ENCODE data around the gene UXT. TPM values are rescaled to one million over a fixed set of nuclear protein-coding genes. Genes with fewer than 3 reads are reported as not detected.

UXT gene
- total RNA-seq, 4 donors from 2014 or later: 95.7 to 129 (median 118) TPM

- no peak for TF ChIP-seq EP300 (IDR thresholded peaks at IDR 0.05)
- TF ChIP-seq POLR2A (IDR thresholded peaks at IDR 0.05): no peak
- TF ChIP-seq, protein P1, sequence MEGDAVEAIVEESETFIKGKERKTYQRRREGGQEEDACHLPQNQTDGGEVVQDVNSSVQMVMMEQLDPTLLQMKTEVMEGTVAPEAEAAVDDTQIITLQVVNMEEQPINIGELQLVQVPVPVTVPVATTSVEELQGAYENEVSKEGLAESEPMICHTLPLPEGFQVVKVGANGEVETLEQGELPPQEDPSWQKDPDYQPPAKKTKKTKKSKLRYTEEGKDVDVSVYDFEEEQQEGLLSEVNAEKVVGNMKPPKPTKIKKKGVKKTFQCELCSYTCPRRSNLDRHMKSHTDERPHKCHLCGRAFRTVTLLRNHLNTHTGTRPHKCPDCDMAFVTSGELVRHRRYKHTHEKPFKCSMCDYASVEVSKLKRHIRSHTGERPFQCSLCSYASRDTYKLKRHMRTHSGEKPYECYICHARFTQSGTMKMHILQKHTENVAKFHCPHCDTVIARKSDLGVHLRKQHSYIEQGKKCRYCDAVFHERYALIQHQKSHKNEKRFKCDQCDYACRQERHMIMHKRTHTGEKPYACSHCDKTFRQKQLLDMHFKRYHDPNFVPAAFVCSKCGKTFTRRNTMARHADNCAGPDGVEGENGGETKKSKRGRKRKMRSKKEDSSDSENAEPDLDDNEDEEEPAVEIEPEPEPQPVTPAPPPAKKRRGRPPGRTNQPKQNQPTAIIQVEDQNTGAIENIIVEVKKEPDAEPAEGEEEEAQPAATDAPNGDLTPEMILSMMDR (IDR thresholded peaks at IDR 0.05): no peak
- peak overlapping the region; percentile 95 to 98 (median 96) for H3K27ac ChIP-seq
- H3K4me3 ChIP-seq: peak overlapping the region; percentile 41 to 65 (median 54)
- peaks cover 0 to 25% (median 0%) of the 10 kb centered on the region in 3 donors for H3K36me3 ChIP-seq
- peaks cover 0 to 10% (median 3%) of the 10 kb centered on the region in 4 donors for H3K4me1 ChIP-seq
- no peak for DNase-seq (ENCODE audit: low spot score in 2 of 2)
- H3K27me3 ChIP-seq: no peaks in the 10 kb centered on the region
- H3K9me3 ChIP-seq: no peaks in the 10 kb centered on the region
- 0 to 54% methylated on average over 13 of the region's 13 CpGs for WGBS, 2 donors
Observed at GRCh38 chrX:47658301-47658683, 688 bp downstream of the UXT start.

DNA sequence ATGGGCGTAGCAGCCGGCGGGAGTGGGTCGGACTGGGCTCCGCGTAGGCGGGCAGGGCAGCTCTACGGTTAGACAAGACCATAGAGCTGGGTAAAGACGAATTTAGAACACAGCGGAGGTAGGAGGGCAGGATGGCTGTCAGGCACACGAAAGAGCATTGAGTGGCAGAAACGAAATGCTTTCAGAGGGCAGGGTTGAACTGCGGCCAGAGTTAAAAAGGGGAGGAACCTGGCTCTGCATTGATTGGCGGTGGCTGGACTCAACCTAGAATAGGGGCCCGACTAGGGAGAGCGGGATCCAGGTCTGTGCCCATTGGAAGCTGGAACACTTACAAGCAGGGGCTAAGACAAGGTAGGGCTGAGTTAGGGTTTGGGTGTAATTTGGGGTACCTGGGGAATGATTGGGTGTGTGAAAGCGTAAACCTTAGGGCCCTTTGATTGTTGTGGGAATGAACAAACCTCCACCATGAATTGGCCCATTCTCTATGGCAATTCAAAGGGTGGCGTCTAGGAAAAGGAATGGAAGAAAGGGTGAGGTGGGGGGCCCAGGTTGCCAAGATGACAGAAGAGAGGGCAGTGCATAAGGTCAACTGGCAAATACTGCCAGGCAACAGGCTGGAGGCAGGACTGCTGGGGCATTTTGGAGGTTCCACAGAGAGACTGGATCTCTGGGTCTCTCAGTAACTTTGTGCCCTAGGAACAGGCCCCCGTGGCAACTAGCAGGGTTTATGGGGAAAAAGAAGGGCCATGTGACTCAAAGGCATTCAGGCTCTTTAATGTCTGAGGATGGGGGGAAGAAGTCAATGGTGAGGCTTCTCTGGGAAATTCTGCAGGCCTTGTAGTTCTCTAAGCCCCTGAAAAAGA, 7.7 kb downstream of the UXT start:
- no peak for DNase-seq (ENCODE audit: low spot score in 2 of 2)
- H3K4me3 ChIP-seq: peak overlapping the region; percentile 17 to 80 (median 46)
- H3K4me1 ChIP-seq: peaks cover 0 to 27% (median 4%) of the 10 kb centered on the region in 4 donors
- no peaks in the 10 kb centered on the region for H3K27me3 ChIP-seq
- TF ChIP-seq POLR2A (IDR thresholded peaks at IDR 0.05): peak; percentile 27 to 42
- TF ChIP-seq, protein P1 (IDR thresholded peaks at IDR 0.05): no peak
- no peaks in the 10 kb centered on the region for H3K9me3 ChIP-seq
- H3K36me3 ChIP-seq: peaks cover 0 to 23% (median 0%) of the 10 kb centered on the region in 3 donors
- peak overlapping the region; percentile 83 to 95 (median 84) for H3K27ac ChIP-seq
- 10 to 49% methylated on average over 19 of the region's 19 CpGs for WGBS, 2 donors

DNA sequence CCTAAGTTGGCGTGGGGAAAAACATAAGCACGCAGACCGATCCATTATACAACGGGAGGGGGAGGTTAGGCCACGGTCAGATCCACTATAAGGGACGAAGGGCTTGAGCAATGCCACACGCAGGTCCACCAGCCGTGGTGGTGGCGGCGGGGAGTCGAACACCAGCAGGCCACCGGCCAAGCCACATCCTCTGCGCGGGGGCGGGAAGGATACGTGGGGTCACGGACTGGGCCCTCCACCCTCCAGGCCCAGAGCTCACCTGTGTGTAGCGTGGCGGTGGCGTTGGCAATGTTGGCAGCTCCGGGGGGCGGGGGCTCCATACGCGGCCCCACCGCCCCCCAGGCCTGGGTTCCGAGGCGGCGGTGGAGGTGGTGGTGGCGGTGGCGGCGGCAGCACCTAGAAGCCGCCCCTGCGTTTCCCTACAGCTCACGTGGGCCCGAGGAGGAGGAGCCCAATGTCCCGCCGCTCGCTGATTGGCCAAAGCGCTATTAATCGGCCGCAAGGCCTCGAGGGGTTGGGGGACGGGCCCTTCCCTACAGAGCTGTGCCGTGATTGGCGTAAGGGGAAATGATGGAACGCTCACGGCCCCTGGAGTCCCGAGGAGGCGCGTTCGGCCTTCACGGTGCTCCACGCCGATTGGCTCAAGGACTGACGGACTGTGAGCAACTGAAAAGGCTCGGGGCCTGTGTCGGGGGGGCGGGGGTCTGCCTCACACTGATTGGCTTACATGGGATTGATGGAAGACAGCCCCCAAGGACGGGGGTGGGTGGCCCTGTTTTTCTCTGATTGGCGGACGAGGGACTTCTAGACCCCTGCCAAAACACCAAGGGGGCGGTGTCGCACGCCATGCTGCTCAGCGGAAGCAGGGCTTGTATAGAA, 8.6 kb downstream of the UXT start, which contains the start of gene ELK1:
Gene ELK1 (minus strand): TSS at position 400 of the 879 bp plus-strand sequence. CDS start 9,122 bp downstream, outside the sequence.
- Histone ChIP-seq H3K4me1 (peaks cover 0 to 27% (median 4%) of the 10 kb centered on the region in 4 donors), H3K27me3 (no peaks in the 10 kb centered on the region), H3K9me3 (no peaks in the 10 kb centered on the region), H3K4me3 (peak within 1 kb of the TSS; percentile 58 to 86 (median 74)), H3K36me3 (peaks cover 0 to 15% (median 0%) of the 10 kb centered on the region in 3 donors), H3K27ac (peak within 1 kb of the TSS; percentile 83 to 95 (median 90))
- peak; percentile 58 to 65 for TF ChIP-seq POLR2A (IDR thresholded peaks at IDR 0.05)
- TF ChIP-seq, protein P1 (IDR thresholded peaks at IDR 0.05): peak in 2 of 5 experiments; percentile 10
- TF ChIP-seq EP300 (IDR thresholded peaks at IDR 0.05): peak in 1 of 2 donors; percentile 62
- 0 to 59% methylated on average over 21 to 51 of the region's 65 CpGs for WGBS, 2 donors
- peak; percentile 89 for DNase-seq (ENCODE audit: low spot score in 2 of 2)

- Histone ChIP-seq H3K4me1 (peaks cover 0 to 27% (median 4%) of the 10 kb centered on the region in 4 donors), H3K4me3 (peak overlapping the region; percentile 58 to 86 (median 74)), H3K9me3 (no peaks in the 10 kb centered on the region), H3K36me3 (peaks cover 0 to 9% (median 0%) of the 10 kb centered on the region in 3 donors), H3K27ac (peak overlapping the region; percentile 83 to 95 (median 90)), H3K27me3 (no peaks in the 10 kb centered on the region)
- no peak for DNase-seq (ENCODE audit: low spot score in 2 of 2)
- TF ChIP-seq, protein P1 (IDR thresholded peaks at IDR 0.05): no peak
- no peak for TF ChIP-seq EP300 (IDR thresholded peaks at IDR 0.05)
- TF ChIP-seq POLR2A (IDR thresholded peaks at IDR 0.05): no peak
- WGBS, 2 donors: 0 to 45% methylated on average over 10 to 11 of the region's 11 CpGs
Observed at GRCh38 chrX:47649781-47650163, 9.2 kb downstream of the UXT start.
